HepG2 (cell line): ENCODE measurements around the gene ELF2. TPM values are rescaled to one million over a fixed set of nuclear protein-coding genes. Genes with fewer than 3 reads are reported as not detected.
"Not testable (repeated sequence)": the region's sequence is repeated elsewhere in the genome, so short reads cannot be mapped to it uniquely, and the experiment has no call there.

Experiments used
- ATAC-seq: fragments of 200-7000 bp; cut with Tn5 transposase; 3 replicates; pipeline ENCODE4 v1.9.1; 2020; ENCODE audit warnings: mild to moderate bottlenecking, moderate library complexity
- BruUV-seq: library from RNA; stranded (reverse); fragments of 400-500 nt; replicated peaks from 2 replicates; lab custom pipeline; 2021; lab: Mats Ljungman, UMichigan
- CTCF ChIA-PET: fragments of 300-600 bp; formaldehyde crosslinking; extraction: SDS; loops from one replicate; lab custom pipeline; 2021; ENCODE audit warnings: low total read pairs, inconsistent platforms, low intra/inter-chr PET ratio; lab: Yijun Ruan, JAX
- POLR2A ChIA-PET: fragments of 350-600 bp; sonication (Branson Sonifier 250); formaldehyde crosslinking; loops from one replicate; lab custom pipeline; 2020; ENCODE audit warnings: antibody characterized with exemption, inconsistent platforms; lab: Yijun Ruan, JAX
- DNase-seq: peaks from one replicate; pipeline ENCODE4 v3.0.0-alpha.2; 2015; ENCODE audit warnings: low spot score
- FAIRE-seq: peaks from 3 replicates; lab custom pipeline; 2011; peaks lifted over from hg19 to GRCh38; lab: Jason Lieb, UNC
- H2AFZ ChIP-seq: one replicate; pipeline ENCODE4 v1.6.1; 2011; ENCODE audit warnings: low read length, inconsistent platforms
- H3K27ac ChIP-seq: fragments of 300-600 bp; 3 replicates; pipeline ENCODE4 v1.8.0; 2011; ENCODE audit warnings: mixed run types, mild to moderate bottlenecking, mixed read lengths, low read length, inconsistent platforms; ENCODE audit not compliant: insufficient read depth; ENCODE audit errors: extremely low read length
- H3K27me3 ChIP-seq, 2 experiments: fragments of 200-600 bp in 1 of 2; 2 replicates in 1 of 2; 3 replicates in 1 of 2; pipeline versions ENCODE4 v1.6.0 to v1.8.0; 2011; ENCODE audit warnings: low read length in 2 of 2, mild to moderate bottlenecking in 2 of 2, moderate library complexity in 2 of 2, inconsistent platforms in 1 of 2; ENCODE audit not compliant: insufficient read depth in 2 of 2, control insufficient read depth in 1 of 2
- H3K36me3 ChIP-seq, 2 experiments: fragments of 200-600 bp in 1 of 2; replicated peaks in 1 of 2; 2 replicates in 1 of 2; 3 replicates in 1 of 2; pipeline versions ENCODE4 v1.5.1 to v1.8.0; 2011; ENCODE audit warnings: low read length in 2 of 2, inconsistent platforms in 1 of 2; ENCODE audit not compliant: insufficient read depth in 2 of 2, control insufficient read depth in 1 of 2
- H3K4me1 ChIP-seq: 2 replicates; pipeline ENCODE4 v1.5.1; 2012; ENCODE audit warnings: low read length, inconsistent platforms; ENCODE audit not compliant: insufficient read depth
- H3K4me2 ChIP-seq: 2 replicates; pipeline ENCODE4 v1.6.0; 2011; ENCODE audit warnings: low read depth, low read length, inconsistent platforms
- H3K4me3 ChIP-seq, 3 experiments: fragments of 200-600 bp in 1 of 3; sonication (generic), shearing (Covaris generic) in 1 of 3; replicated peaks in 1 of 3; 2 replicates each; pipeline ENCODE4 v1.5.1; 2011 to 2016; ENCODE audit warnings: low read length in 3 of 3, inconsistent platforms in 2 of 3, low read depth in 2 of 3, mild to moderate bottlenecking in 2 of 3, control low read depth in 1 of 3, mixed read lengths in 1 of 3; ENCODE audit not compliant: insufficient read depth in 1 of 3
- H3K79me2 ChIP-seq: one replicate; pipeline ENCODE4 v1.6.1; 2011; ENCODE audit warnings: low read length, inconsistent platforms; ENCODE audit not compliant: insufficient read depth
- H3K9ac ChIP-seq: 2 replicates; pipeline ENCODE4 v1.6.0; 2011; ENCODE audit warnings: mild to moderate bottlenecking, low read depth, low read length, inconsistent platforms; ENCODE audit not compliant: insufficient read depth
- H3K9me3 ChIP-seq: 2 replicates; pipeline ENCODE4 v1.5.1; 2012; ENCODE audit warnings: mild to moderate bottlenecking, low read length
- H4K20me1 ChIP-seq: 2 replicates; pipeline ENCODE4 v1.6.0; 2011; ENCODE audit warnings: inconsistent platforms, mild to moderate bottlenecking, low read length, moderate library complexity; ENCODE audit not compliant: insufficient read depth
- EHMT2 ChIP-seq: fragments of 200-600 bp; sonication (generic); IDR thresholded peaks from 2 replicates; pipeline ENCODE4 v1.7.0; 2017; ENCODE audit warnings: antibody characterized with exemption, low read depth, low read length, borderline replicate concordance
- FOXK1 ChIP-seq: sonication (generic); formaldehyde crosslinking; IDR thresholded peaks from 2 replicates; pipeline ENCODE4 v1.4.0; 2020; ENCODE audit warnings: low read depth, missing genetic modification reagents, borderline replicate concordance
- FOXO1 ChIP-seq: sonication (generic); formaldehyde crosslinking; IDR thresholded peaks from 2 replicates; pipeline ENCODE4 v1.4.0; 2020; ENCODE audit warnings: missing genetic modification reagents
- MXD3 ChIP-seq: IDR thresholded peaks from 2 replicates; pipeline ENCODE4 v1.6.1; 2016; ENCODE audit warnings: mild to moderate bottlenecking, missing biosample characterization, missing genetic modification reagents
- MYPOP ChIP-seq: sonication (generic); formaldehyde crosslinking; IDR thresholded peaks from 2 replicates; pipeline ENCODE4 v1.8.1; 2023; ENCODE audit warnings: mild to moderate bottlenecking, moderate library complexity, missing genetic modification reagents
- NCOA2 ChIP-seq: sonication (generic); formaldehyde crosslinking; IDR thresholded peaks from 2 replicates; pipeline ENCODE4 v1.8.0; 2022; ENCODE audit warnings: inconsistent platforms
- NFATC3 ChIP-seq: sonication (generic); formaldehyde crosslinking; IDR thresholded peaks from 2 replicates; pipeline ENCODE4 v1.5.1; 2020; ENCODE audit warnings: mild to moderate bottlenecking, missing genetic modification reagents
- RAD21 ChIP-seq: fragments of 450-650 bp; formaldehyde crosslinking; IDR thresholded peaks from 2 replicates; pipeline ENCODE4 v1.5.0; 2020; ENCODE audit warnings: mild to moderate bottlenecking
- SNAPC2 ChIP-seq: sonication (generic); formaldehyde crosslinking; IDR thresholded peaks from 2 replicates; pipeline ENCODE4 v1.8.1; 2022; ENCODE audit warnings: mild to moderate bottlenecking, missing genetic modification reagents
- SRF ChIP-seq: IDR thresholded peaks from 2 replicates; pipeline ENCODE4 v1.6.1; 2011; ENCODE audit warnings: mild to moderate bottlenecking, low read depth, low read length, moderate library complexity
- ZFP62 ChIP-seq: sonication (generic); formaldehyde crosslinking; IDR thresholded peaks from 2 replicates; pipeline ENCODE4 v1.4.0; 2020; ENCODE audit warnings: missing genetic modification reagents
- ZNF543 ChIP-seq: sonication (generic); formaldehyde crosslinking; IDR thresholded peaks from 2 replicates; pipeline ENCODE4 v1.4.0; 2020; ENCODE audit warnings: mild to moderate bottlenecking, missing genetic modification reagents
- ZNF747 ChIP-seq: sonication (generic); formaldehyde crosslinking; IDR thresholded peaks from 2 replicates; pipeline ENCODE4 v1.8.1; 2023; ENCODE audit warnings: missing genetic modification reagents, mild to moderate bottlenecking, borderline replicate concordance
- WGBS: methylation state at CpG from one replicate; pipeline ENCODE4 v1.1.6; 2017; ENCODE audit warnings: low lambda C conversion rate; 5-methylcytosine and 5-hydroxymethylcytosine counted together
- in situ Hi-C: cut with HindIII; loops from 2 replicates; pipeline ENCODE4 v1.10.0; 2017; ENCODE audit warnings: low pct_unique_long_range_greater_than_20kb; ENCODE audit not compliant: extremely low pct_ligation_motif_present
- intact Hi-C: fragments of 100-400 bp; cut with micrococcal nuclease; formaldehyde crosslinking; loops from one replicate; pipeline ENCODE4 v1.10.0; 2022; ENCODE audit not compliant: unreplicated experiment
- polyA plus RNA-seq, 8 experiments: library from polyadenylated mRNA; depleted of rRNA in 3 of 8; stranded (reverse) in 7 of 8; unstranded in 1 of 8; fragments of >200 nt; fragmentation: Illumina TruSeq in 4 of 8; extraction: Trizol in 4 of 8; gene quantifications; 2 replicates each; pipeline versions ENCODE4 v1.2.1 to v1.2.3, GENCODE V29; 2011 to 2016; ENCODE audit warnings: low read depth in 4 of 8, missing spikeins in 1 of 8, mixed read lengths in 1 of 8; ENCODE audit not compliant: insufficient read depth in 1 of 8
- total RNA-seq, 5 experiments: library from RNA; depleted of rRNA; stranded (reverse); fragments of >200 nt; fragmentation: Illumina TruSeq; extraction: Trizol; gene quantifications; 2 replicates each; pipeline ENCODE4 v1.2.3, GENCODE V29; 2016; ENCODE audit warnings: low read depth in 1 of 5
- TF ChIP-seq, protein P1 (sequence below): sonication (generic); formaldehyde crosslinking; IDR thresholded peaks from 2 replicates; pipeline ENCODE4 v1.8.0; 2022; ENCODE audit warnings: missing genetic modification reagents, mild to moderate bottlenecking, moderate library complexity, borderline replicate concordance

Gene ELF2
- total and polyA plus RNA-seq, 2 of the 13 experiments (the other 11 are each of a cell fraction or from before 2014, with no cell fraction given), result 28.6 to 35.4 TPM

GRCh38 chr4:139200102-139200501 is 23.1 kb upstream of the ELF2 start:
- CTCF ChIA-PET, result no interaction called here

GRCh38 chr4:139197214-139197613 is 20.2 kb upstream of the ELF2 start:
- intact Hi-C loops, H2AFZ ChIP-seq, H3K27ac ChIP-seq, H3K27me3 ChIP-seq, in situ Hi-C loops, H3K79me2 ChIP-seq, H3K4me2 ChIP-seq, H4K20me1 ChIP-seq, FAIRE-seq, DNase-seq, H3K9ac ChIP-seq, H3K4me1 ChIP-seq, H3K9me3 ChIP-seq, CTCF ChIA-PET, BruUV-seq, H3K36me3 ChIP-seq, POLR2A ChIA-PET, H3K4me3 ChIP-seq, ATAC-seq: not testable (repeated sequence)
- WGBS, result 25% methylated on average over 4 of the region's 4 CpGs

More at GRCh38 chr4:139200102-139200501, 23.1 kb upstream of the ELF2 start:
- BruUV-seq, result no TSS peak
- Histone ChIP-seq H3K79me2 (no peaks in the 10 kb centered on the region), H3K9ac (no peak overlapping the region), H4K20me1 (no peaks in the 10 kb centered on the region), H3K4me1 (no peaks in the 10 kb centered on the region), H3K36me3 (no peaks in the 10 kb centered on the region), H3K4me2 (no peak overlapping the region), H3K9me3 (no peaks in the 10 kb centered on the region), H3K27ac (no peak overlapping the region), H3K4me3 (no peak overlapping the region), H3K27me3 (0 out of 5 replicates have a peak, but pooled peaks cover 0 to 3% of the 10 kb centered on the region in 2 experiments), H2AFZ (no peak overlapping the region)
- TF ChIP-seq, protein P1, sequence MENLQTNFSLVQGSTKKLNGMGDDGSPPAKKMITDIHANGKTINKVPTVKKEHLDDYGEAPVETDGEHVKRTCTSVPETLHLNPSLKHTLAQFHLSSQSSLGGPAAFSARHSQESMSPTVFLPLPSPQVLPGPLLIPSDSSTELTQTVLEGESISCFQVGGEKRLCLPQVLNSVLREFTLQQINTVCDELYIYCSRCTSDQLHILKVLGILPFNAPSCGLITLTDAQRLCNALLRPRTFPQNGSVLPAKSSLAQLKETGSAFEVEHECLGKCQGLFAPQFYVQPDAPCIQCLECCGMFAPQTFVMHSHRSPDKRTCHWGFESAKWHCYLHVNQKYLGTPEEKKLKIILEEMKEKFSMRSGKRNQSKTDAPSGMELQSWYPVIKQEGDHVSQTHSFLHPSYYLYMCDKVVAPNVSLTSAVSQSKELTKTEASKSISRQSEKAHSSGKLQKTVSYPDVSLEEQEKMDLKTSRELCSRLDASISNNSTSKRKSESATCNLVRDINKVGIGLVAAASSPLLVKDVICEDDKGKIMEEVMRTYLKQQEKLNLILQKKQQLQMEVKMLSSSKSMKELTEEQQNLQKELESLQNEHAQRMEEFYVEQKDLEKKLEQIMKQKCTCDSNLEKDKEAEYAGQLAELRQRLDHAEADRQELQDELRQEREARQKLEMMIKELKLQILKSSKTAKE (CRISPR knock-in tag), result no peak
- TF ChIP-seq EHMT2 (no peak), NFATC3 (CRISPR knock-in tag) (no peak), ZFP62 (CRISPR knock-in tag) (no peak), SNAPC2 (CRISPR knock-in tag) (no peak), ZNF747 (CRISPR knock-in tag) (no peak), NCOA2 (no peak), FOXO1 (CRISPR knock-in tag) (no peak), ZNF543 (CRISPR knock-in tag) (no peak), FOXK1 (CRISPR knock-in tag) (no peak), RAD21 (CRISPR knock-in tag) (no peak), MXD3 (no peak), MYPOP (CRISPR knock-in tag) (no peak), SRF (no peak)
- DNase-seq (no peak), FAIRE-seq (no peak), ATAC-seq (no peak)
- in situ Hi-C loops (no loop called here), intact Hi-C loops (no loop called here)
- POLR2A ChIA-PET, result no interaction called here
- 21% methylated on average over 4 of the region's 4 CpGs for WGBS
